NK-92 treated with Interleukin-12 subunit alpha and Interleukin-12 subunit beta, amount 100 ng/mL, for 24 hours (cell line): Measurements from ENCODE around the gene PLXDC1.
"Not testable (repeated sequence)": the region's sequence is repeated elsewhere in the genome, so short reads cannot be mapped to it uniquely, and the experiment has no call there.

Source experiments
- DNase-seq: peaks from one replicate; lab custom pipeline; 2025; lab: John Stamatoyannopoulos, UW

PLXDC1 gene

GRCh38 chr17:39181303-39181702 is 29.9 kb upstream of the PLXDC1 start:
- no peak for DNase-seq

DNA sequence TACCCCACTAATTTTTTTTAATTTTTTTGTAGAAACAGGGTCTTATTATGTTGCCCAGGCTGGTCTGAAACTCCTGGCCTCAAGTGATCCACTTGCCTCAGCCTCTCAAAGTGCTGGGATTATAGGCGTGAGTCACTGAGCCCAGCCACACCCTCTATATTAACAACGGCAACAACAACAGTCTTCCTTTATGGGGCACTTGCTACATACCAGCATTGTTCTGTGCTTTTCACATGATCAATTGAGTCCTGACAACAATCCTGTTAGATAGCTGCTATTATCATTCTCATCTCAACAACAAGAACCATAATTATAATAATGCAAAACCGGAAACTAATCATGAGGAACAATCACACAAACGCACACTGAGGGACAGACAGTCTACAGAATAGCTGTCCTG is 27.1 kb upstream of the PLXDC1 start:
- DNase-seq = no peak

- DNase-seq = no peak
Measured at GRCh38 chr17:39177256-39177655, 25.8 kb upstream of the PLXDC1 start.

- DNase-seq = no peak
Measured at GRCh38 chr17:39175695-39176093, 24.3 kb upstream of the PLXDC1 start.

DNA sequence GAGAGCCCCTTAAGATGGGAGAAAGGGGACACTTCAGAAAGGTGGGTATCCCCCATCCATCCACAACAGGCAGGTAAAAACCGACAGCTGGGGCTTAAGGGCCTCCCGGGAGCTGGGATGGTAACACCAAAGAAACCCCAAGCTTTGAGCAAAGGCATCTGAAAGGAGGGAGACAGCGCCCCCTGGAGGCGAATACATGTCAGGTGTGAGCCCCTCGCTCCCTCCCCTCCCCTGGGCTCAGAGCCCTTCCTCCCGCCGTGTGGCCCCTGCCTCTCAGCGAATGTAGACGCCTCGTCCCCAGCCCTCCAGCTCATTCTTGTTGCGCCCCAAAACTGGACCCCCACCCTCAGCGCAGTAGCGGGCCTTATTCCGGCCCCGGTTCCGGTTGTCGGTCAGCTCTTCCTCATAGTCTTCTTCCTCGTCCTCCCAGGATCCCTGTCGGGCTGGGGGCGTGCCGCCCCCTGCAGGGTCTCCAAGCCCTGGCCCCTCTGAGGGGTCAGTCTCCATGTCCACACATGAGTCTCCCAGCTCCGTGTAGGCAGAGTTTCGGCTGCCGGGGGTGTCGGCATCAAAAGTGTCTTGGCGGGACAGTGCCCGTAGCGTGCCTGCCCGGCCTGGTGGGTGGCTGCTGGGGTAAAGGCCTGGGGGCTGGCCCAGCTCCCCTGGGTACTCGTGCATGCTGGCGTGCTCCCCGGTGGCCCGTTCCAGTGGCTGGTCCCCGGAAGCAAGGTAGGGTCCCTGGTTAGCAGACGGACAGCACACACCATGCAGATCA is 23.7 kb upstream of the PLXDC1 start:
- DNase-seq = peak; percentile 45

- DNase-seq = no peak
Measured at GRCh38 chr17:39173526-39174274, 22.3 kb upstream of the PLXDC1 start.

- no peak for DNase-seq
Measured at GRCh38 chr17:39173080-39173479, 21.6 kb upstream of the PLXDC1 start.

GRCh38 chr17:39171933-39172332 is 20.5 kb upstream of the PLXDC1 start:
- no peak for DNase-seq

DNA sequence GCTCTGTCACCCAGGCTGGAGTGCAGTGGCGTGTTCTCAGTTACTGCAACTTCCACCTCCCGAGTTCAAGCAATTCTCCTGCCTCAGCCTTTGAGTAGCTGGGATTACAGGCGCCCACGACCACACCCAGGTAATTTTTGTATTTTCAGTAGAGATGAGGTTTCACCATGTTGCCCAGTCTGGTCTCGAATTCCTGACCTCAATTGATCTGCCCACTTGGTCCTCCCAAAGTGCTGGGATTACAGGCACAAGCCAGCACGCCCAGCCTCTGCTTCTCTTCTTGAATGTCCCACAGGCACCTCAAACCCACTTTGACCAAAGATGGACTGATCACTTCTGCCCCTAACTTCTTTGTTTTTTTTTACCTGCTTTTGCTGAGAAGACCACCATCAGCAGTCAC is 19.1 kb upstream of the PLXDC1 start:
- DNase-seq = no peak

DNA sequence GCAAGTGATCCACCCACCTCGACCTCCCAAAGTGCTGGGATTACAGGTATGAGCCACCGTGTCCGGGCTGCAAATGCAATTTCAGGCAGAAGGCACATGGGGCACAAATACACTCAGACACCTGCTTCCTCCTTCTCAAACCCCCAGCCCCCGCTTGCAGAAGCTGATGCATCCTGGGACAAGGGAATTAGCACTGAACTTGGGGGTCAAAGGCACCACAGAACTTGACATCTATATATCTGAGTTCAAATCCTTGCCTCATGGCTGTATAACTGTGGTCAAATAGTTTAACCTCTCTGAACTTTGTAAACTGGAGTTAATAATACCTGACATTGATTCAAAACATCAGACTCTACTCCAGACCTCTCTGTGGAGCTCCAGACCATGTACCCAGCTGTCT is 18.7 kb upstream of the PLXDC1 start:
- DNase-seq = no peak

DNA sequence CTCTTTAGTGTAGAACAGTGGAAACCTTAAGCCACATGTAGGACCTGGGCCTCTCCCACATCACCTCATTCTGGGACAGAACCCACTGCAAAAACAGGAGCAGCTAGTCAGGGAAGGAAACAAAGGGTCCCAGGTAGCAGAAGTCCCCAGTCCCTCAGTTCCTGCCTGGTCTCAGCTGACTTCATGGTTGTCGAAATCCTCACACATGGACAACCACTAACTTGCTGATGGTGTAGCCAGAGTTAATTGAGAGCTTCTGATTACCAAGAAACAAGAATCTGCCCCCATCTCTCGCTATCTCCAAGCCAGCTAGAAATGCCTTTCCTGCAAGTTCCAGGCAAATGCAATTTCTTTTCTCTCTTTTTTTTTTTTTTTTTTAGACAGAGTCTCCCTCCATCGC is 18.1 kb upstream of the PLXDC1 start:
- no peak for DNase-seq

- DNase-seq = no peak
Measured at GRCh38 chr17:39169101-39169500, 17.7 kb upstream of the PLXDC1 start.

DNA sequence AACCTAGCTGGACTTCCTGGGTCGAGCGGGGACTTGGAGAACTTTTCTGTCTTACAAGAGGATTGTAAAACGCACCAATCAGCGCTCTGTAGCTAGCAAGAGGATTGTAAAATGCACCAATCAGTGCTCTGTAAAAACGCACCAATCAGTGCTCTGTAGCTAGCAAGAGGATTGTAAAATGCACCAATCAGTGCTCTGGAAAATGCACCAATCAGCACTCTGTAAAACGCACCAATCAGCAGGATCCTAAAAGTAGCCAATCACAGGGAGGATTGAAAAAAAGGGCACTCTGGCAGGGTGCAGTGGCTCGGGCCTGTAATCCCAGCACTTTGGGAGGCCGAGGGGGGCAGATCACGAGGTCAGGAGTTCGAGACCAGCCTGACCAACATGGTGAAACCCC is 17.1 kb upstream of the PLXDC1 start:
- not testable (repeated sequence) for DNase-seq

GRCh38 chr17:39167476-39167875 is 16.0 kb upstream of the PLXDC1 start:
- peak; percentile 12 for DNase-seq

GRCh38 chr17:39166437-39167335 is 15.2 kb upstream of the PLXDC1 start:
- no peak for DNase-seq

GRCh38 chr17:39165841-39166349 is 14.5 kb upstream of the PLXDC1 start, which contains the start of gene ARL5C:
TSS of gene ARL5C (minus strand) at chr17:39166161. CDS start at chr17:39165760, 401 bp downstream.
- DNase-seq = no peak

- DNase-seq = no peak
Measured at GRCh38 chr17:39165178-39165840, 13.9 kb upstream of the PLXDC1 start.

DNA sequence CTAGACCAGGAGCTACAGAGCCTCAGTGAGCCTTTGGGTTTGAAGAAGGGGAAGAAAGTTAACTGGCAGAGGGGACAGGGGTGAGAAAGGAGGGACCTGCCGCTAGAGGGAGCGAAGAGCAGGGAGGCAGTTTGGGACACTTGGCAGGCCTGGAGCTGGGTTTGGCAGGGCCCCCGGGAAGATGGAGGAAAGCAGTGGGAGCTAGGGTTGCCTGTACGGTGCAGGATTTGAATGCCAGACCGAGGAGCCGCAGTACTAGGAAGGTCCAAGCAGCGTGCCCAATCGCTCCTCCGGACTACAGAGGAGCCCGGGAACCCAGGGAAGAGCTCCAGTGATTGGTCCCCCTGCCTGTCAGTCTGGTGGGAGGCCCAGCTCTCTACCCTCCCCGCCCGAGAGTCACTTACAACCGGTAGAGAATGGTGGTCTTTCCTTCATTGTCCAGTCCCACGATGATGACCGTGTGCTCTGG is 13.3 kb upstream of the PLXDC1 start:
- no peak for DNase-seq

DNA sequence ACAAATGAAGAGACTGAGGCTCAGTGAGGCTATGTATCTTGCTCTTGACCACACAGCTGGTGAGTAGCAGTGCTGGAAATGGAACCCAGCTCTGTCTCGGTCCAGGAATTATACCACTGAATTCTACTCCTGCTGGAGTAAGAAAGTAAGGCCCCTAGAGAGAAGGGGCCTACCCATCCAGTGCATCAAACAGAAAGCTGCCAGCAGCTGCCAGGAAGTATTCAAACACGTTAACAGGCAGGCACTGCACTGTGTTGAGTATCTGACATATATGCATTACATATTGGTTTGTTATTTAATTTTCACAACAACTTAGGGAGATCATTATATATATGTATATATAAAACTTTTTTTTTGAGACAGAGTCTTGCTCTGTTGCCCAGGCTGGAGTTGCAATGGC is 10.5 kb upstream of the PLXDC1 start:
- no peak for DNase-seq

DNA sequence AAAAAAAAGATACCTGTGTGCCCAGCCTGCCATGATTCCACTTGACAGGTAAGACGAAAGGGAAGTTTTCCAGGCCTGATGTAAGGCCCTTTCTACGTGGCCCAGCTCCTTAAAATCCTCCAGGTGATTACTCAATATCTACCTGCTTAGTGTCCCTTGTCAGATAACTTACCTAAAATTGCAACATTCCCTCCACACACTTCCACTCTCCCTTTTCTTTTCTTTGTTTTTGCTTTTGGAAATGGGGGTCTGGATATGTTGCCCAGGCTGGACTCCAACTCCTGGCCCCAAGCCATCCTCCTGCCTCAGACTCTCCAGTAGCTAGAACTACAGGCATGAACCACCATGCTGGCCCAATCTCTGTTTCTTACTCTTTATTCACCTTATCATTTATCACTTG is 7.2 kb upstream of the PLXDC1 start:
- no peak for DNase-seq

GRCh38 chr17:39156491-39156890 is 5.1 kb upstream of the PLXDC1 start:
- DNase-seq = no peak

DNA sequence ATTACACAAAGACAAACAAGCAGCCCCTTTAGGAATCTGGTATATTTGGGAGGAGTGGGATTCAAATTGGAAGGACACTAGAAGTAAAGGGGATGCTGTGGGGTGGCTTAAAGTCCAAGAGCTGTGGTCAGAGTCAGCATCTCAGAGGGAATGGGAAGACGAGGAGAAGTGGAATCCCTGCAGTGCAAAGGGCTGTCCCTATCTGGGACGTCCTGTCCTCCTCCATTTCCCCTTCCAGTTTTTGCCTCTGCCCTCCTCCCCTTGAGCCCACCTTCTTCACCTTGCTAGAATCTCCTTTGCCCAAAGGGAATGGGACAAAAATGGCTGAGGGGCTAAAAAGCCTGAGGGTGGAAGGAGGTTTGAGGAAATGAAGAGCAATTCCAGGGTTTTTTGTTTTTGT is 4.2 kb upstream of the PLXDC1 start:
- DNase-seq = no peak
